HepG2 (cell line): ENCODE data around the gene SYN1. TPM values are rescaled to one million over a fixed set of nuclear protein-coding genes. Genes with fewer than 3 reads are reported as not detected.

Source experiments
- ATAC-seq: fragments of 200-7000 bp; cut with Tn5 transposase; 3 replicates; pipeline ENCODE4 v1.9.1; 2020; ENCODE audit warnings: mild to moderate bottlenecking, moderate library complexity
- BruUV-seq: library from RNA; stranded (reverse); fragments of 400-500 nt; replicated peaks from 2 replicates; lab custom pipeline; 2021; lab: Mats Ljungman, UMichigan
- CTCF ChIA-PET: fragments of 300-600 bp; formaldehyde crosslinking; extraction: SDS; loops from one replicate; lab custom pipeline; 2021; ENCODE audit warnings: low total read pairs, inconsistent platforms, low intra/inter-chr PET ratio; lab: Yijun Ruan, JAX
- POLR2A ChIA-PET: fragments of 350-600 bp; sonication (Branson Sonifier 250); formaldehyde crosslinking; loops from one replicate; lab custom pipeline; 2020; ENCODE audit warnings: antibody characterized with exemption, inconsistent platforms; lab: Yijun Ruan, JAX
- DNase-seq: peaks from one replicate; pipeline ENCODE4 v3.0.0-alpha.2; 2015; ENCODE audit warnings: low spot score
- FAIRE-seq: peaks from 3 replicates; lab custom pipeline; 2011; peaks lifted over from hg19 to GRCh38; lab: Jason Lieb, UNC
- H2AFZ ChIP-seq: one replicate; pipeline ENCODE4 v1.6.1; 2011; ENCODE audit warnings: low read length, inconsistent platforms
- H3K27ac ChIP-seq: fragments of 300-600 bp; 3 replicates; pipeline ENCODE4 v1.8.0; 2011; ENCODE audit warnings: mixed run types, mild to moderate bottlenecking, mixed read lengths, low read length, inconsistent platforms; ENCODE audit not compliant: insufficient read depth; ENCODE audit errors: extremely low read length
- H3K27me3 ChIP-seq, 2 experiments: fragments of 200-600 bp in 1 of 2; 2 replicates in 1 of 2; 3 replicates in 1 of 2; pipeline versions ENCODE4 v1.6.0 to v1.8.0; 2011; ENCODE audit warnings: low read length in 2 of 2, mild to moderate bottlenecking in 2 of 2, moderate library complexity in 2 of 2, inconsistent platforms in 1 of 2; ENCODE audit not compliant: insufficient read depth in 2 of 2, control insufficient read depth in 1 of 2
- H3K36me3 ChIP-seq, 2 experiments: fragments of 200-600 bp in 1 of 2; replicated peaks in 1 of 2; 2 replicates in 1 of 2; 3 replicates in 1 of 2; pipeline versions ENCODE4 v1.5.1 to v1.8.0; 2011; ENCODE audit warnings: low read length in 2 of 2, inconsistent platforms in 1 of 2; ENCODE audit not compliant: insufficient read depth in 2 of 2, control insufficient read depth in 1 of 2
- H3K4me1 ChIP-seq: 2 replicates; pipeline ENCODE4 v1.5.1; 2012; ENCODE audit warnings: low read length, inconsistent platforms; ENCODE audit not compliant: insufficient read depth
- H3K4me2 ChIP-seq: 2 replicates; pipeline ENCODE4 v1.6.0; 2011; ENCODE audit warnings: low read depth, low read length, inconsistent platforms
- H3K4me3 ChIP-seq, 3 experiments: fragments of 200-600 bp in 1 of 3; sonication (generic), shearing (Covaris generic) in 1 of 3; replicated peaks in 1 of 3; 2 replicates each; pipeline ENCODE4 v1.5.1; 2011 to 2016; ENCODE audit warnings: low read length in 3 of 3, inconsistent platforms in 2 of 3, low read depth in 2 of 3, mild to moderate bottlenecking in 2 of 3, control low read depth in 1 of 3, mixed read lengths in 1 of 3; ENCODE audit not compliant: insufficient read depth in 1 of 3
- H3K79me2 ChIP-seq: one replicate; pipeline ENCODE4 v1.6.1; 2011; ENCODE audit warnings: low read length, inconsistent platforms; ENCODE audit not compliant: insufficient read depth
- H3K9ac ChIP-seq: 2 replicates; pipeline ENCODE4 v1.6.0; 2011; ENCODE audit warnings: mild to moderate bottlenecking, low read depth, low read length, inconsistent platforms; ENCODE audit not compliant: insufficient read depth
- H3K9me3 ChIP-seq: 2 replicates; pipeline ENCODE4 v1.5.1; 2012; ENCODE audit warnings: mild to moderate bottlenecking, low read length
- H4K20me1 ChIP-seq: 2 replicates; pipeline ENCODE4 v1.6.0; 2011; ENCODE audit warnings: inconsistent platforms, mild to moderate bottlenecking, low read length, moderate library complexity; ENCODE audit not compliant: insufficient read depth
- BHLHE40 ChIP-seq: IDR thresholded peaks from 2 replicates; pipeline ENCODE4 v1.6.1; 2011; ENCODE audit warnings: low read length, improper control_type of control experiment
- CBX5 ChIP-seq: sonication (generic); formaldehyde crosslinking; IDR thresholded peaks from 2 replicates; pipeline ENCODE4 v1.4.0; 2020; ENCODE audit warnings: missing genetic modification reagents, borderline replicate concordance
- GZF1 ChIP-seq: sonication (generic); formaldehyde crosslinking; IDR thresholded peaks from 2 replicates; pipeline ENCODE4 v1.5.1; 2020; ENCODE audit warnings: mild to moderate bottlenecking, missing genetic modification reagents
- MED1 ChIP-seq: sonication (generic); formaldehyde crosslinking; IDR thresholded peaks from 2 replicates; pipeline ENCODE4 v1.4.0; 2020; ENCODE audit warnings: missing genetic modification reagents
- POGZ ChIP-seq: sonication (generic); formaldehyde crosslinking; IDR thresholded peaks from 2 replicates; pipeline ENCODE4 v1.4.0; 2020; ENCODE audit warnings: mild to moderate bottlenecking, missing genetic modification reagents
- THAP11 ChIP-seq: IDR thresholded peaks from 2 replicates; pipeline ENCODE4 v1.6.1; 2016; ENCODE audit warnings: missing biosample characterization, missing genetic modification reagents
- ZFYVE20 ChIP-seq: sonication (generic); formaldehyde crosslinking; IDR thresholded peaks from 2 replicates; pipeline ENCODE4 v1.8.0; 2023; ENCODE audit warnings: low read depth, mild to moderate bottlenecking, moderate library complexity, missing genetic modification reagents, borderline replicate concordance
- ZNF780A ChIP-seq: sonication (generic); formaldehyde crosslinking; IDR thresholded peaks from 2 replicates; pipeline ENCODE4 v1.8.0; 2022; ENCODE audit warnings: mild to moderate bottlenecking, missing genetic modification reagents, moderate library complexity
- WGBS: methylation state at CpG from one replicate; pipeline ENCODE4 v1.1.6; 2017; ENCODE audit warnings: low lambda C conversion rate; 5-methylcytosine and 5-hydroxymethylcytosine counted together
- in situ Hi-C: cut with HindIII; loops from 2 replicates; pipeline ENCODE4 v1.10.0; 2017; ENCODE audit warnings: low pct_unique_long_range_greater_than_20kb; ENCODE audit not compliant: extremely low pct_ligation_motif_present
- intact Hi-C: fragments of 100-400 bp; cut with micrococcal nuclease; formaldehyde crosslinking; loops from one replicate; pipeline ENCODE4 v1.10.0; 2022; ENCODE audit not compliant: unreplicated experiment
- polyA plus RNA-seq, 8 experiments: library from polyadenylated mRNA; depleted of rRNA in 3 of 8; stranded (reverse) in 7 of 8; unstranded in 1 of 8; fragments of >200 nt; fragmentation: Illumina TruSeq in 4 of 8; extraction: Trizol in 4 of 8; gene quantifications; 2 replicates each; pipeline versions ENCODE4 v1.2.1 to v1.2.3, GENCODE V29; 2011 to 2016; ENCODE audit warnings: low read depth in 4 of 8, missing spikeins in 1 of 8, mixed read lengths in 1 of 8; ENCODE audit not compliant: insufficient read depth in 1 of 8
- total RNA-seq, 5 experiments: library from RNA; depleted of rRNA; stranded (reverse); fragments of >200 nt; fragmentation: Illumina TruSeq; extraction: Trizol; gene quantifications; 2 replicates each; pipeline ENCODE4 v1.2.3, GENCODE V29; 2016; ENCODE audit warnings: low read depth in 1 of 5
- TF ChIP-seq, protein P1 (sequence below): sonication (generic); formaldehyde crosslinking; IDR thresholded peaks from 2 replicates; pipeline ENCODE4 v1.4.0; 2020; ENCODE audit warnings: missing genetic modification reagents, borderline replicate concordance
- TF ChIP-seq, protein P2 (sequence below): IDR thresholded peaks from 2 replicates; pipeline ENCODE4 v1.6.1; 2016

SYN1 gene
- total and polyA plus RNA-seq, 2 of the 13 experiments (the other 11 are each of a cell fraction or from before 2014, with no cell fraction given), result not detected

DNA sequence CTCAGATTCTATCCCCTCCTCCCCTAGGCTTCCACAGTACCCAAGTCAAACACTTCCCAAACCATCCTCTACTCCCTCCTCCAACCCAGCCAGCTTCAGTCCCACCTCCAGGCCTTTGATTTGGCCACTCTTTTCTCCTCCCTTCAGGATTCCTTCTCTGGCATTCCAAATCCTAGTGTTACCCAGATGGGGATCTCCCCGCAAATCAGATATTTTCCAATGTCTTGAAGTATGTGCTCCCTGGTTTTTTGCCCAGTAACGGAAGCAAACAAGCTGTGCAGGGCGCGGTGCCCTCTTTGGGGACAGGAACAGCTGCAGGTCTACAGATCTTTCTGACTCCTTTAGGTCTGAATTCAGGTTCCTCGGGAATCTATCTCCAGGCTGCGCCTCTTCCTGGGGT lies 2.2 kb upstream of the SYN1 start:
- H3K79me2 ChIP-seq, result no peaks in the 10 kb centered on the region
- in situ Hi-C loops, result no loop called here
- H2AFZ ChIP-seq, result no peak overlapping the region
- no peak for ATAC-seq
- POLR2A ChIA-PET, result no interaction called here
- FAIRE-seq, result no peak
- H4K20me1 ChIP-seq, result no peaks in the 10 kb centered on the region
- H3K4me1 ChIP-seq, result no peaks in the 10 kb centered on the region
- TF ChIP-seq THAP11 (CRISPR knock-in tag) (no peak), MED1 (CRISPR knock-in tag) (no peak), GZF1 (CRISPR knock-in tag) (no peak), CBX5 (no peak), ZFYVE20 (CRISPR knock-in tag) (no peak), BHLHE40 (no peak), POGZ (CRISPR knock-in tag) (no peak), ZNF780A (CRISPR knock-in tag) (no peak)
- TF ChIP-seq, protein P1, sequence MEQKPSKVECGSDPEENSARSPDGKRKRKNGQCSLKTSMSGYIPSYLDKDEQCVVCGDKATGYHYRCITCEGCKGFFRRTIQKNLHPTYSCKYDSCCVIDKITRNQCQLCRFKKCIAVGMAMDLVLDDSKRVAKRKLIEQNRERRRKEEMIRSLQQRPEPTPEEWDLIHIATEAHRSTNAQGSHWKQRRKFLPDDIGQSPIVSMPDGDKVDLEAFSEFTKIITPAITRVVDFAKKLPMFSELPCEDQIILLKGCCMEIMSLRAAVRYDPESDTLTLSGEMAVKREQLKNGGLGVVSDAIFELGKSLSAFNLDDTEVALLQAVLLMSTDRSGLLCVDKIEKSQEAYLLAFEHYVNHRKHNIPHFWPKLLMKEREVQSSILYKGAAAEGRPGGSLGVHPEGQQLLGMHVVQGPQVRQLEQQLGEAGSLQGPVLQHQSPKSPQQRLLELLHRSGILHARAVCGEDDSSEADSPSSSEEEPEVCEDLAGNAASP, result no peak
- TF ChIP-seq, protein P2, sequence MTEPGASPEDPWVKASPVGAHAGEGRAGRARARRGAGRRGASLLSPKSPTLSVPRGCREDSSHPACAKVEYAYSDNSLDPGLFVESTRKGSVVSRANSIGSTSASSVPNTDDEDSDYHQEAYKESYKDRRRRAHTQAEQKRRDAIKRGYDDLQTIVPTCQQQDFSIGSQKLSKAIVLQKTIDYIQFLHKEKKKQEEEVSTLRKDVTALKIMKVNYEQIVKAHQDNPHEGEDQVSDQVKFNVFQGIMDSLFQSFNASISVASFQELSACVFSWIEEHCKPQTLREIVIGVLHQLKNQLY (CRISPR knock-in tag), result no peak
- TF ChIP-seq, all 625 proteins: peak for 0
- CTCF ChIA-PET, result no interaction called here
- Histone ChIP-seq H3K27ac (no peak overlapping the region), H3K9me3 (no peaks in the 10 kb centered on the region), H3K9ac (no peak overlapping the region), H3K36me3 (no peaks in the 10 kb centered on the region), H3K4me3 (no peak overlapping the region), H3K4me2 (no peak overlapping the region), H3K27me3 (peaks cover 0 to 13% of the 10 kb centered on the region in 2 experiments; a peak in 1 of 5 replicates)
- intact Hi-C loops, result no loop called here
- 43% methylated on average over 6 of the region's 6 CpGs for WGBS
- no TSS peak for BruUV-seq
- DNase-seq, result no peak
